H1 (cell line): Measurements from ENCODE around the gene CADPS. TPM values are rescaled to one million over a fixed set of nuclear protein-coding genes. Genes with fewer than 3 reads are reported as not detected.
A peak's percentile ranks its signal among the peaks of the same experiment; 100 is the strongest.

Source experiments
- CTCF ChIA-PET: fragments of 300-600 bp; sonication (Branson Sonifier 250); formaldehyde crosslinking; loops from one replicate; lab custom pipeline; 2021; ENCODE audit not compliant: partially characterized antibody; lab: Charles Lee
- POLR2A ChIA-PET: fragments of 300-600 bp; sonication (Branson Sonifier 250); formaldehyde crosslinking; loops from one replicate; lab custom pipeline; 2021; ENCODE audit warnings: inconsistent platforms; ENCODE audit not compliant: partially characterized antibody; lab: Charles Lee
- DNase-seq, 2 experiments: peaks; one replicate each; pipeline versions ENCODE4 v3.0.0 to v3.0.0-alpha.2; 2010 to 2022; ENCODE audit warnings: low spot score in 2 of 2, low read depth in 1 of 2, mixed read lengths in 1 of 2
- FAIRE-seq: peaks from 2 replicates; lab custom pipeline; 2011; peaks lifted over from hg19 to GRCh38; lab: Jason Lieb, UNC
- H2AFZ ChIP-seq: 2 replicates; pipeline ENCODE4 v1.8.1; 2012; ENCODE audit warnings: low read length, inconsistent platforms
- H2AK5ac ChIP-seq: 2 replicates; pipeline ENCODE4 v1.6.1; 2013; ENCODE audit warnings: low read depth, low read length
- H2BK120ac ChIP-seq: replicated peaks from 2 replicates; pipeline ENCODE3; 2013; ENCODE audit warnings: low read depth, low read length, inconsistent platforms
- H2BK12ac ChIP-seq: 2 replicates; pipeline ENCODE4 v1.6.1; 2013; ENCODE audit warnings: low read depth, low read length
- H2BK15ac ChIP-seq: 2 replicates; pipeline ENCODE4 v1.6.1; 2013; ENCODE audit warnings: low read length
- H2BK20ac ChIP-seq: 2 replicates; pipeline ENCODE4 v1.6.1; 2013; ENCODE audit warnings: low read length
- H2BK5ac ChIP-seq: 2 replicates; pipeline ENCODE4 v1.6.1; 2013; ENCODE audit warnings: low read depth, low read length
- H3K14ac ChIP-seq: 2 replicates; pipeline ENCODE4 v1.6.1; 2013; ENCODE audit warnings: inconsistent platforms; ENCODE audit not compliant: insufficient read length
- H3K18ac ChIP-seq: 2 replicates; pipeline ENCODE4 v1.6.1; 2013; ENCODE audit warnings: low read length; ENCODE audit errors: extremely low read depth
- H3K23ac ChIP-seq: 2 replicates; pipeline ENCODE4 v1.6.1; 2013; ENCODE audit warnings: inconsistent platforms; ENCODE audit not compliant: insufficient read length
- H3K23me2 ChIP-seq: 2 replicates; pipeline ENCODE4 v1.6.1; 2013; ENCODE audit warnings: low read depth, low read length
- H3K27ac ChIP-seq: 2 replicates; pipeline ENCODE4 v1.6.1; 2011; ENCODE audit warnings: low read depth, low read length, inconsistent platforms
- H3K27me3 ChIP-seq, 4 experiments: replicated peaks in 1 of 4; 1 replicate in 1 of 4; 2 replicates in 3 of 4; pipeline versions ENCODE4 v1.6.1 to v1.8.1; 2011 to 2013; ENCODE audit warnings: low read length in 3 of 4, mild to moderate bottlenecking in 3 of 4, inconsistent platforms in 2 of 4, mixed read lengths in 2 of 4, moderate library complexity in 1 of 4; ENCODE audit not compliant: control insufficient read depth in 3 of 4, insufficient read depth in 3 of 4; ENCODE audit errors: extremely low read depth in 1 of 4
- H3K36me3 ChIP-seq, 4 experiments: 2 replicates each; pipeline versions ENCODE4 v1.6.1 to v1.8.1; 2011 to 2013; ENCODE audit warnings: mild to moderate bottlenecking in 4 of 4, low read length in 3 of 4, moderate library complexity in 2 of 4, control low read depth in 1 of 4, inconsistent platforms in 1 of 4; ENCODE audit not compliant: insufficient read depth in 4 of 4, control insufficient read depth in 2 of 4
- H3K4ac ChIP-seq: replicated peaks from 2 replicates; pipeline ENCODE3; 2013; ENCODE audit warnings: low read length, low read depth, mixed read lengths, inconsistent platforms; ENCODE audit not compliant: insufficient read length
- H3K4me1 ChIP-seq, 4 experiments: replicated peaks in 1 of 4; 1 replicate in 1 of 4; 2 replicates in 3 of 4; pipeline versions ENCODE4 v1.6.1 to v1.8.1; 2011 to 2013; ENCODE audit warnings: low read length in 3 of 4, inconsistent platforms in 2 of 4, mixed read lengths in 1 of 4; ENCODE audit not compliant: insufficient read depth in 4 of 4, control insufficient read depth in 3 of 4
- H3K4me2 ChIP-seq, 2 experiments: 2 replicates each; pipeline versions ENCODE4 v1.6.1 to v1.8.1; 2011 to 2013; ENCODE audit warnings: low read depth in 2 of 2, low read length in 2 of 2, control low read depth in 1 of 2, inconsistent platforms in 1 of 2, mild to moderate bottlenecking in 1 of 2; ENCODE audit not compliant: insufficient read depth in 1 of 2
- H3K4me3 ChIP-seq, 4 experiments: fragments of 200-600, 300-600 bp in 1 of 4; sonication (generic), shearing (Covaris generic), sonication (Bioruptor Twin) in 1 of 4; 2 replicates each; pipeline versions ENCODE4 v1.5.1 to v1.8.1; 2011 to 2016; ENCODE audit warnings: low read length in 4 of 4, low read depth in 3 of 4, control low read depth in 2 of 4, inconsistent platforms in 2 of 4, mild to moderate bottlenecking in 2 of 4, mixed read lengths in 1 of 4, moderate library complexity in 1 of 4; ENCODE audit not compliant: insufficient read depth in 2 of 4; ENCODE audit errors: extremely low read depth in 1 of 4
- H3K56ac ChIP-seq: replicated peaks from 2 replicates; pipeline ENCODE3; 2013; ENCODE audit warnings: low read depth, mild to moderate bottlenecking, mixed read lengths, low read length, inconsistent platforms; ENCODE audit not compliant: insufficient read length
- H3K79me1 ChIP-seq: 2 replicates; pipeline ENCODE4 v1.6.1; 2013; ENCODE audit warnings: low read depth, low read length, control low read depth
- H3K79me2 ChIP-seq, 2 experiments: 2 replicates each; pipeline versions ENCODE4 v1.6.1 to v1.8.1; 2012 to 2013; ENCODE audit warnings: low read length in 2 of 2, mild to moderate bottlenecking in 2 of 2, inconsistent platforms in 1 of 2; ENCODE audit not compliant: insufficient read depth in 2 of 2, control insufficient read depth in 1 of 2
- H3K9ac ChIP-seq, 4 experiments: replicated peaks in 1 of 4; 1 replicate in 1 of 4; 2 replicates in 3 of 4; pipeline versions ENCODE4 v1.6.1 to v1.8.1; 2011 to 2013; ENCODE audit warnings: low read depth in 3 of 4, low read length in 3 of 4, control low read depth in 2 of 4, mild to moderate bottlenecking in 2 of 4, moderate library complexity in 2 of 4, inconsistent platforms in 1 of 4; ENCODE audit errors: extremely low read depth in 1 of 4
- H3K9me3 ChIP-seq, 2 experiments: 2 replicates each; pipeline versions ENCODE4 v1.6.1 to v1.8.1; 2012 to 2013; ENCODE audit warnings: mild to moderate bottlenecking in 2 of 2, moderate library complexity in 2 of 2, control low read depth in 1 of 2, inconsistent platforms in 1 of 2, low read depth in 1 of 2, low read length in 1 of 2, mixed read lengths in 1 of 2; ENCODE audit not compliant: insufficient read depth in 2 of 2
- H4K20me1 ChIP-seq, 2 experiments: replicated peaks in 1 of 2; 2 replicates each; pipeline versions ENCODE3 to v1.8.1; 2011 to 2013; ENCODE audit warnings: inconsistent platforms in 2 of 2, low read length in 2 of 2, mild to moderate bottlenecking in 1 of 2; ENCODE audit not compliant: insufficient read depth in 2 of 2, control insufficient read depth in 1 of 2
- H4K5ac ChIP-seq: 2 replicates; pipeline ENCODE4 v1.6.1; 2013; ENCODE audit warnings: low read length, low read depth, mixed read lengths, inconsistent platforms; ENCODE audit not compliant: insufficient read length
- H4K8ac ChIP-seq: 2 replicates; pipeline ENCODE4 v1.8.0; 2013; ENCODE audit warnings: mild to moderate bottlenecking, moderate library complexity, low read length, inconsistent platforms; ENCODE audit not compliant: insufficient read depth; ENCODE audit errors: extremely low read depth
- H4K91ac ChIP-seq: replicated peaks from 2 replicates; pipeline ENCODE3; 2013; ENCODE audit warnings: low read length, mixed read lengths, inconsistent platforms; ENCODE audit not compliant: insufficient read length
- CTCF ChIP-seq, 3 experiments: IDR thresholded peaks; 1 replicate in 2 of 3; 2 replicates in 1 of 3; pipeline versions ENCODE4 v1.5.1 to v1.6.1; 2011; ENCODE audit warnings: low read length in 3 of 3, mild to moderate bottlenecking in 3 of 3, inconsistent platforms in 2 of 3, low read depth in 1 of 3, moderate library complexity in 1 of 3; ENCODE audit not compliant: insufficient read depth in 1 of 3; ENCODE audit errors: control extremely low read depth in 1 of 3
- RAD21 ChIP-seq, 2 experiments: IDR thresholded peaks in 1 of 2; conservative IDR thresholded peaks in 1 of 2; 2 replicates each; pipeline ENCODE4 v1.6.1; 2011; ENCODE audit warnings: low read depth in 2 of 2, low read length in 2 of 2, improper control_type of control experiment in 1 of 2, inconsistent platforms in 1 of 2, mild to moderate bottlenecking in 1 of 2, moderate library complexity in 1 of 2
- SP4 ChIP-seq: IDR thresholded peaks from 2 replicates; pipeline ENCODE4 v1.6.1; 2012; ENCODE audit warnings: low read length, inconsistent platforms
- SUZ12 ChIP-seq: fragments of 200-600 bp; sonication (generic); IDR thresholded peaks from 2 replicates; pipeline ENCODE4 v1.6.1; 2012; ENCODE audit warnings: mild to moderate bottlenecking, inconsistent platforms, low read length, moderate library complexity, mixed read lengths
- TEAD4 ChIP-seq: IDR thresholded peaks from 2 replicates; pipeline ENCODE4 v1.6.1; 2012; ENCODE audit warnings: low read depth, low read length, inconsistent platforms, mixed read lengths
- WGBS, 2 experiments: shearing (Covaris generic) in 1 of 2; methylation state at CpG; one replicate each; pipeline versions ENCODE4 v1.1.6 to v1.1.7; 2013 to 2015; ENCODE audit warnings: low lambda C conversion rate in 2 of 2, mixed read lengths in 2 of 2, inconsistent platforms in 1 of 2, low coverage in 1 of 2, missing lambda C conversion rate in 1 of 2; ENCODE audit not compliant: insufficient replicate concordance in 2 of 2, insufficient coverage in 1 of 2, insufficient read length in 1 of 2; ENCODE audit errors: extremely low coverage in 1 of 2, missing lambda C conversion rate in 1 of 2; 5-methylcytosine and 5-hydroxymethylcytosine counted together
- polyA plus RNA-seq, 7 experiments: library from polyadenylated mRNA; depleted of rRNA in 3 of 7; stranded (reverse) in 5 of 7; unstranded in 2 of 7; fragments of >200 nt in 5 of 7; fragments of 200-250 nt in 2 of 7; gene quantifications; 1 replicate in 5 of 7; 2 replicates in 1 of 7; 4 replicates in 1 of 7; pipeline versions ENCODE4 v1.2.1 to v1.2.3, GENCODE V29; 2011 to 2013; ENCODE audit warnings: missing spikeins in 2 of 7, mixed read lengths in 2 of 7
- total RNA-seq: library from RNA; stranded (reverse); fragmentation: NEBNext Ultra II Directional; extraction: Animal tissue kit (Norgen Biotek cat#: 25700); gene quantifications from 2 replicates; pipeline ENCODE4 v1.2.1, GENCODE V29; 2021
- TF ChIP-seq, protein P1 (sequence below): IDR thresholded peaks from 2 replicates; pipeline ENCODE4 v1.6.1; 2012; ENCODE audit warnings: inconsistent platforms

The CADPS gene
- total and polyA plus RNA-seq, 2 of the 8 experiments (the other 6 are each of a cell fraction or from before 2014, with no cell fraction given) = 7.1 to 10.2 TPM

- no peak overlapping the region for H2BK20ac ChIP-seq
- ChIA-PET POLR2A (interaction anchor here (1.4 kb wide), 1 partner anchor 528 kb away, joined by 3 read pairs; no protein-coding TSS in a partner anchor), CTCF (interaction anchor here (0.6 to 13.2 kb wide), 82 partner anchors 10 to 997 kb away, joined by 3 to 216 read pairs (median 5); partner anchors contain the start of genes CADPS and FEZF2)
- no peaks in the 10 kb centered on the region for H3K36me3 ChIP-seq
- no peak overlapping the region for H3K9ac ChIP-seq
- peaks cover 0 to 5% (median 2%) of the 10 kb centered on the region in 4 experiments; a peak in 4 of 7 replicates for H3K4me1 ChIP-seq
- TF ChIP-seq SUZ12 = no peak
- peak; percentile 31; the same call in 1 of the 2 replicates for TF ChIP-seq TEAD4
- no peak for TF ChIP-seq SP4
- TF ChIP-seq CTCF (IDR thresholded peaks at IDR 0.05; ENCODE audit: control extremely low read depth in 1 of 3, insufficient read depth in 1 of 3, low read depth in 1 of 3, low read length in 3 of 3) = peak; percentile 83 to 96 (median 95)
- TF ChIP-seq, protein P1, sequence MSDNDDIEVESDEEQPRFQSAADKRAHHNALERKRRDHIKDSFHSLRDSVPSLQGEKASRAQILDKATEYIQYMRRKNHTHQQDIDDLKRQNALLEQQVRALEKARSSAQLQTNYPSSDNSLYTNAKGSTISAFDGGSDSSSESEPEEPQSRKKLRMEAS = 0 out of 2 replicates have a peak, but pooled peaks have one; percentile 35
- peak; percentile 99 for TF ChIP-seq RAD21 (IDR thresholded peaks at IDR 0.05 in 1 of 2, conservative IDR thresholded peaks at IDR 0.05 in 1 of 2; ENCODE audit: low read depth in 2 of 2, low read length in 2 of 2)
- H3K79me2 ChIP-seq = no peaks in the 10 kb centered on the region
- no peaks in the 10 kb centered on the region for H3K9me3 ChIP-seq
- H3K4ac ChIP-seq = no peak overlapping the region
- H2BK15ac ChIP-seq = no peak overlapping the region
- H3K18ac ChIP-seq = no peak overlapping the region
- no peak overlapping the region for H3K27ac ChIP-seq
- H3K79me1 ChIP-seq = no peaks in the 10 kb centered on the region
- H3K27me3 ChIP-seq = no peaks in the 10 kb centered on the region
- no peaks in the 10 kb centered on the region for H4K20me1 ChIP-seq
- no peak overlapping the region for H2AK5ac ChIP-seq
- H3K56ac ChIP-seq = no peak overlapping the region
- no peak overlapping the region for H2AFZ ChIP-seq
- H3K23ac ChIP-seq = no peak overlapping the region
- H3K4me2 ChIP-seq = peak overlapping the region in 1 of 2 experiments; percentile 22; a peak in 1 of 4 replicates
- DNase-seq (peak; percentile 56 to 96), FAIRE-seq (peak; percentile 99)
- H2BK12ac ChIP-seq = no peak overlapping the region
- WGBS, 2 experiments = 31% methylated on average over 10 of the region's 10 CpGs; no CpG with 5 or more reads in 1 of the 2 experiments
- H2BK5ac ChIP-seq = no peak overlapping the region
- no peaks in the 10 kb centered on the region for H3K23me2 ChIP-seq
- no peak overlapping the region for H3K14ac ChIP-seq
- no peak overlapping the region for H2BK120ac ChIP-seq
- H4K8ac ChIP-seq = no peak overlapping the region
- no peak overlapping the region for H3K4me3 ChIP-seq
- H4K91ac ChIP-seq = no peak overlapping the region
- H4K5ac ChIP-seq = no peak overlapping the region
These were observed 209.4 kb downstream of the CADPS start for GRCh38 chr3:62665627-62666437.
